ENCODE results near the gene LMNTD1. TPM values are rescaled to one million over a fixed set of nuclear protein-coding genes. Genes with fewer than 3 reads are reported as not detected.
"Not testable (repeated sequence)": the region's sequence is repeated elsewhere in the genome, so short reads cannot be mapped to it uniquely, and the experiment has no call there.

The LMNTD1 gene, protein sequence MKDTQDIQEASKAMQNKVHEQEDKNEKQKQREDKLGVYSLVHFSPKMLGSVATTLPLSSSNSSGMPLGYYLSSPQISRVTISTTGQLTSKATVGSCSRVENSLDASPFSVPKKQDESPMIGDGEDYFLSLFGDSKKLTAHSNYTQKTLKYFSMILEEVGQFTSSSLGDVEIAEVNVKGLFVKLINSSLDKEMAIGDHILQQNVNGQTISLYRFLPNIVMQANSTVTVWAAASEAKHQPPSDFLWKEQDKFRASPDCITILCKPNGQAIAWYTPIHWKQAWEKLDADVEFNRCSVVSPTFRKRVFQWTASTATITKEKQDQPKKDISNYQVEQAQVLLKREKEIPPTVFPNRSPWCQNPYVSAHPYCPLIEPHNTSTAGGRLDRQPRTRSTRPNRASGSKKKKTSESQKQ
- 10 to 100 TPM in 1 of 7 donors, under 1 TPM in 3, not detected in 3; 0.27 to 23.4 (median 0.46) TPM for total RNA-seq
- polyA plus RNA-seq = not detected
- long read RNA-seq, donor 1 = 0 reads
- long read RNA-seq, donor 2 = 0 reads
- long read RNA-seq, donor 3 = 0 reads

DNA sequence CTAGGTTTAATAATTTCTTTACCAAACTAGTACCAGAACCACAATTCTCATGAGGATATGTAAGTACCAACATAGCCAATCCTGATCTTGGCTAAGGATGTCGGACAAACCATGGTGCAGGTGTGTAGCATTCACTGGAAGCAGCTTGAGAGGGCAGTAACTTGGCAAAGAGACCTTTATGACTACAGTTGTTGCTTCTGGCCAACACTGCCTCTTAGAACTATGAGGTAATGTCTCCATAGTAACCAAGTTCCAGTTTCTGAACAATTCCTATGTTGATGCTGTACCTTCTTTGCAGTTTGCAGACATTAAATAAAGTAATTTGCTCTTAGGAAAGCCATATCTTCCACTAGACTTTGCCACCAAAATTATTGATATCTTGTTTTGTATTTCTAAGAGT is at the start of gene LMNTD1:
TSS of gene LMNTD1 (minus strand) at position 186 of the 400 bp plus-strand sequence. CDS start 324 bp downstream, outside the sequence.
- intact Hi-C loops (cut with DNase I) = no loop called here
- WGBS, 3 donors = 0 to 42% (median 16%) methylated on average over 1 of the region's 1 CpG
- Histone ChIP-seq H3K27ac (no peak within 1 kb of the TSS), H3K27me3 (no peaks in the 10 kb centered on the region), H3K36me3 (no peaks in the 10 kb centered on the region), H3K9me3 (no peaks in the 10 kb centered on the region), H3K4me1 (ENCODE audit: insufficient read depth) (no peaks in the 10 kb centered on the region), H3K4me3 (no peak within 1 kb of the TSS)
- TF ChIP-seq POLR2A (IDR thresholded peaks at IDR 0.05) = no peak
- TF ChIP-seq, protein P1, sequence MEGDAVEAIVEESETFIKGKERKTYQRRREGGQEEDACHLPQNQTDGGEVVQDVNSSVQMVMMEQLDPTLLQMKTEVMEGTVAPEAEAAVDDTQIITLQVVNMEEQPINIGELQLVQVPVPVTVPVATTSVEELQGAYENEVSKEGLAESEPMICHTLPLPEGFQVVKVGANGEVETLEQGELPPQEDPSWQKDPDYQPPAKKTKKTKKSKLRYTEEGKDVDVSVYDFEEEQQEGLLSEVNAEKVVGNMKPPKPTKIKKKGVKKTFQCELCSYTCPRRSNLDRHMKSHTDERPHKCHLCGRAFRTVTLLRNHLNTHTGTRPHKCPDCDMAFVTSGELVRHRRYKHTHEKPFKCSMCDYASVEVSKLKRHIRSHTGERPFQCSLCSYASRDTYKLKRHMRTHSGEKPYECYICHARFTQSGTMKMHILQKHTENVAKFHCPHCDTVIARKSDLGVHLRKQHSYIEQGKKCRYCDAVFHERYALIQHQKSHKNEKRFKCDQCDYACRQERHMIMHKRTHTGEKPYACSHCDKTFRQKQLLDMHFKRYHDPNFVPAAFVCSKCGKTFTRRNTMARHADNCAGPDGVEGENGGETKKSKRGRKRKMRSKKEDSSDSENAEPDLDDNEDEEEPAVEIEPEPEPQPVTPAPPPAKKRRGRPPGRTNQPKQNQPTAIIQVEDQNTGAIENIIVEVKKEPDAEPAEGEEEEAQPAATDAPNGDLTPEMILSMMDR (IDR thresholded peaks at IDR 0.05) = no peak
- no peak for TF ChIP-seq EP300 (IDR thresholded peaks at IDR 0.05)
- DNase-seq = no peak

DNA sequence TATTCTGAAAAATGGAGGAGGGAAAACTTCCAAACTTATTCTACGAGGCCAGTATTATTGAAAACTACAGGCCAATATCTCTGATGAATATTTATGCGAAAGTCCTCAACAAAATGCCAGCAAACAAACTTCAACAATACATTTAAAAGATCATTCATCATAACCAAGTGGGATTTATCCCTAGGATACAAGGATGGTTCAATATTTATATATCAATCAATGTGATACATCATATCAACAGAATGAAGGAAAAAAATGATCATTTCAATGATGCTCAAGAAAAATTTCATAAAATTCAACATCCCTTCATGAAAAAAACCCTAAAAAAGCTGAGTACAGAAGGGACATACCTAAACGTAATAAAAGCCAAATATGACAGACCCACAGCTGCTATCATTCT is 45.9 kb upstream of the LMNTD1 start:
- DNase-seq = no peak
- H3K27me3 ChIP-seq = no peaks in the 10 kb centered on the region
- no peaks in the 10 kb centered on the region for H3K36me3 ChIP-seq
- no peaks in the 10 kb centered on the region for H3K4me1 ChIP-seq (ENCODE audit: insufficient read depth)
- no peak overlapping the region for H3K27ac ChIP-seq
- intact Hi-C loops (cut with DNase I) = no loop called here
- WGBS, 3 donors = 58 to 93% (median 90%) methylated on average over 3 of the region's 3 CpGs
- TF ChIP-seq, protein P1 (IDR thresholded peaks at IDR 0.05) = no peak
- no peak for TF ChIP-seq EP300 (IDR thresholded peaks at IDR 0.05)
- H3K9me3 ChIP-seq = no peaks in the 10 kb centered on the region
- H3K4me3 ChIP-seq = no peak overlapping the region

- H3K4me3 ChIP-seq; H3K9me3 ChIP-seq; DNase-seq; H3K27ac ChIP-seq; H3K4me1 ChIP-seq (ENCODE audit: insufficient read depth); H3K27me3 ChIP-seq; H3K36me3 ChIP-seq; intact Hi-C loops (cut with DNase I): not testable (repeated sequence)
Observed at GRCh38 chr12:25595496-25595895, 42.4 kb upstream of the LMNTD1 start.

DNA sequence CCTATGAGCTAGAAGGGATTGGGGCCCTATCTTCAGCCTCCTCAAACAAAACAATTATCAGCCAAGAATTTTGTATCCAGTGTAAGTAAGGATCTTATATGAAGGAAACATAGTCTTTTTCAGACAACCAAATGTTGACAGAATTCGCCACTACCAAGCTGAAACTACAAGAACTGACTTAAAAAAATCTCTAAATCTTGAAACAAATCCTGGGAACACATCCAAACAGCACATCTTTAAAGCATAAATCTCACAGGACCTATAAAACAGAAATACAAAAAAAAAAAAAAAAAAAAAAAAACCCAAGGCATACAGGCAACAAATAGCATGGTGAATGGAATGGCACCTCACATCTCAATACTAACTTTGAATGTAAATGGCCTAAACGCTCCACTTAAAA is 41.3 kb upstream of the LMNTD1 start:
- no peaks in the 10 kb centered on the region for H3K27me3 ChIP-seq
- no peak overlapping the region for H3K4me3 ChIP-seq
- no peaks in the 10 kb centered on the region for H3K36me3 ChIP-seq
- H3K27ac ChIP-seq = no peak overlapping the region
- no peak for DNase-seq
- intact Hi-C loops (cut with DNase I) = no loop called here
- no peak for TF ChIP-seq POLR2A (IDR thresholded peaks at IDR 0.05)
- H3K4me1 ChIP-seq (ENCODE audit: insufficient read depth) = no peaks in the 10 kb centered on the region
- 86 to 95% (median 95%) methylated on average over 2 of the region's 2 CpGs for WGBS, 3 donors
- no peaks in the 10 kb centered on the region for H3K9me3 ChIP-seq

DNA sequence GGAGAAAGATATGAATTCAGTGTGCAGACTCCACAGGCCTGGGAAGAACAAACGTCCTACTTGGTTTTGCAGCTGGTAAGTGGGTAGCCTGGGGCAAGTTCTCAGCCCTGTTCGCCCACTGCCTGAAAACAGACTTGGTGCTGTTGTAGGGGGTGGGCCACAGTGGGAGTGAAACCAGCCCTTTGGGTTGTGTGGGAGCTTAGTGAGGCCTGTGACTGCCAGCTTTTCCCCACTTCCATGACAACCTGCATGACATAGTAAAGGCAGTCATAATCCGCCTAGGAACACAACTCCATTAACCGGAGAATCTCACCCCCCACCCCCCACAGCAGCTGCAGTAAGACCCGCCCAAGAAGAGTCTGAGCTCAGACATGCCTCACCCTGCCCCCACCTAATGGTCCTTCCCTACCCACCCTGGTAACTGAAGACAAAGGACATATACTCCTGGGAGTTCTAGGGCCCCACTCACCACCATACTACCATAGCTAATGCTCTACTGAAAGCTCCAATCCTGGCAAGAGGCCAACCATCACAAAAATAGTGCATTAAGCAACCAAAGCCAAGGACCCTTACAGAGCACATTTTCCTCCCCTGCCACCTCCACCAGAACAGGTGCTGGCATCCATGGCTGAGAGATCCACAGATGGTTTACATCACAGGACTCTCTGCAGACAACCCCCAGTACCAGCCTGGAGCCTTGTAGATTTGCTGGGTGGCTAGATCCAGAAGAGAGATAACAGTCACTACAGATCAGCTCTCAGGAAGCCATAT is 39.8 kb upstream of the LMNTD1 start:
- Histone ChIP-seq H3K27me3 (no peaks in the 10 kb centered on the region), H3K4me1 (ENCODE audit: insufficient read depth) (no peaks in the 10 kb centered on the region), H3K4me3 (no peak overlapping the region), H3K27ac (no peak overlapping the region), H3K36me3 (no peaks in the 10 kb centered on the region), H3K9me3 (no peaks in the 10 kb centered on the region)
- no peak for TF ChIP-seq POLR2A (IDR thresholded peaks at IDR 0.05)
- TF ChIP-seq, protein P1 (IDR thresholded peaks at IDR 0.05) = no peak
- TF ChIP-seq EP300 (IDR thresholded peaks at IDR 0.05) = no peak
- intact Hi-C loops (cut with DNase I) = no loop called here
- 55 to 93% (median 59%) methylated on average over 4 to 5 of the region's 5 CpGs for WGBS, 3 donors
- no peak for DNase-seq
